MCF 10A (cell line): ENCODE measurements around the gene TFPT. TPM values are rescaled to one million over a fixed set of nuclear protein-coding genes. Genes with fewer than 3 reads are reported as not detected.

Source experiments
- BruUV-seq: library from RNA; stranded (reverse); fragments of 400-500 nt; replicated peaks from 2 replicates; lab custom pipeline; 2021; lab: Mats Ljungman, UMichigan
- CTCF ChIA-PET: fragments of 300-600 bp; sonication (Branson Sonifier 250); formaldehyde crosslinking; extraction: SDS; loops from one replicate; lab custom pipeline; 2021; ENCODE audit warnings: antibody characterized with exemption, inconsistent platforms; lab: Yijun Ruan, JAX
- POLR2A ChIA-PET: fragments of 300-600, 350-650 bp; sonication (Branson Sonifier 250); formaldehyde crosslinking; extraction: SDS; loops from one replicate; lab custom pipeline; 2020; ENCODE audit warnings: antibody characterized with exemption, inconsistent platforms; lab: Yijun Ruan, JAX
- DNase-seq: peaks from one replicate; pipeline ENCODE4 v3.0.0-alpha.2; 2018; ENCODE audit not compliant: unreplicated experiment
- H3K27ac Mint-ChIP-seq: one replicate; pipeline ENCODE4 v1.8.0; 2022; ENCODE audit warnings: mild to moderate bottlenecking, low read depth, mixed read lengths; ENCODE audit not compliant: unreplicated experiment
- H3K27me3 Mint-ChIP-seq: one replicate; pipeline ENCODE4 v1.8.0; 2022; ENCODE audit warnings: mixed read lengths; ENCODE audit not compliant: insufficient read depth, unreplicated experiment
- H3K36me3 Mint-ChIP-seq: one replicate; pipeline ENCODE4 v1.8.0; 2022; ENCODE audit warnings: mild to moderate bottlenecking, moderate library complexity, mixed read lengths; ENCODE audit not compliant: insufficient read depth, unreplicated experiment
- H3K4me1 Mint-ChIP-seq: one replicate; pipeline ENCODE4 v1.8.0; 2022; ENCODE audit warnings: mixed read lengths; ENCODE audit not compliant: insufficient read depth, unreplicated experiment
- H3K4me3 Mint-ChIP-seq: one replicate; pipeline ENCODE4 v1.8.0; 2022; ENCODE audit warnings: mild to moderate bottlenecking, moderate library complexity, mixed read lengths; ENCODE audit not compliant: unreplicated experiment
- H3K9me3 Mint-ChIP-seq: one replicate; pipeline ENCODE4 v1.8.0; 2022; ENCODE audit warnings: mixed read lengths; ENCODE audit not compliant: unreplicated experiment
- CTCF ChIP-seq: fragments of 200-600 bp; IDR thresholded peaks from one replicate; pipeline ENCODE4 v1.8.0; 2022; ENCODE audit warnings: antibody characterized with exemption, mild to moderate bottlenecking; ENCODE audit not compliant: unreplicated experiment
- intact Hi-C: fragments of 100-400 bp; cut with micrococcal nuclease; formaldehyde crosslinking; loops from 2 replicates; pipeline ENCODE4 v1.14.1; 2022
- total RNA-seq: library from RNA; stranded (reverse); gene quantifications from 2 replicates; pipeline ENCODE4 v1.2.3, GENCODE V29; 2022

TFPT gene
- total RNA-seq, 1 experiment from 2014 or later, result 22.8 TPM

- POLR2A ChIA-PET, result interaction anchor here (0.5 to 0.6 kb wide), 3 partner anchors 19 to 66 kb away, joined by 3 read pairs; no protein-coding TSS in a partner anchor
- no peak overlapping the region for H3K27ac Mint-ChIP-seq
- H3K27me3 Mint-ChIP-seq, result no peaks in the 10 kb centered on the region
- no peak for DNase-seq
- no peak for TF ChIP-seq CTCF
- CTCF ChIA-PET, result no interaction called here
- H3K9me3 Mint-ChIP-seq, result no peaks in the 10 kb centered on the region
- no peak overlapping the region for H3K4me3 Mint-ChIP-seq
- BruUV-seq, result no TSS peak
- peaks cover 11% of the 10 kb centered on the region for H3K4me1 Mint-ChIP-seq
- intact Hi-C loops, result no loop called here
- peaks cover 15% of the 10 kb centered on the region for H3K36me3 Mint-ChIP-seq
Measured at GRCh38 chr19:54133957-54134590, 18.6 kb upstream of the TFPT start.

GRCh38 chr19:54133312-54133956 lies 18.0 kb upstream of the TFPT start:
- ChIA-PET POLR2A (no interaction called here), CTCF (no interaction called here)
- H3K4me1 Mint-ChIP-seq, result peaks cover 6% of the 10 kb centered on the region
- peaks cover 21% of the 10 kb centered on the region for H3K36me3 Mint-ChIP-seq
- H3K4me3 Mint-ChIP-seq, result no peak overlapping the region
- no peaks in the 10 kb centered on the region for H3K9me3 Mint-ChIP-seq
- no peak for TF ChIP-seq CTCF
- DNase-seq, result peak; percentile 56
- BruUV-seq, result no TSS peak
- no peak overlapping the region for H3K27ac Mint-ChIP-seq
- no peaks in the 10 kb centered on the region for H3K27me3 Mint-ChIP-seq
- intact Hi-C loops, result no loop called here

- no peak overlapping the region for H3K4me3 Mint-ChIP-seq
- no TSS peak for BruUV-seq
- ChIA-PET POLR2A (interaction anchor here (0.6 kb wide), 1 partner anchor 22 kb away, joined by 4 read pairs; no protein-coding TSS in a partner anchor), CTCF (interaction anchor here (0.5 to 0.7 kb wide), 2 partner anchors 13 to 187 kb away, joined by 3 to 4 read pairs; no protein-coding TSS in a partner anchor)
- DNase-seq, result no peak
- no peaks in the 10 kb centered on the region for H3K9me3 Mint-ChIP-seq
- intact Hi-C loops, result no loop called here
- peaks cover 52% of the 10 kb centered on the region for H3K36me3 Mint-ChIP-seq
- H3K27me3 Mint-ChIP-seq, result no peaks in the 10 kb centered on the region
- no peaks in the 10 kb centered on the region for H3K4me1 Mint-ChIP-seq
- TF ChIP-seq CTCF, result no peak
- no peak overlapping the region for H3K27ac Mint-ChIP-seq
Measured at GRCh38 chr19:54129617-54129996, 14.2 kb upstream of the TFPT start.

- Mint-ChIP-seq H3K36me3 (peaks cover 52% of the 10 kb centered on the region), H3K9me3 (no peaks in the 10 kb centered on the region), H3K27me3 (no peaks in the 10 kb centered on the region), H3K4me3 (no peak overlapping the region), H3K4me1 (no peaks in the 10 kb centered on the region), H3K27ac (no peak overlapping the region)
- CTCF ChIA-PET, result no interaction called here
- intact Hi-C loops, result no loop called here
- no peak for TF ChIP-seq CTCF
- BruUV-seq, result no TSS peak
- POLR2A ChIA-PET, result no interaction called here
- DNase-seq, result no peak
Measured at GRCh38 chr19:54128796-54129616, 13.5 kb upstream of the TFPT start.
